Nephron (organoid): ENCODE data around the gene MICALL1.

Source experiments
- H3K27ac Mint-ChIP-seq, 3 experiments: 2 replicates each; pipeline ENCODE4 v1.8.0; 2020; ENCODE audit warnings: mixed read lengths in 3 of 3, mild to moderate bottlenecking in 2 of 3, moderate library complexity in 1 of 3
- H3K27me3 Mint-ChIP-seq: 2 replicates; pipeline ENCODE4 v1.8.0; 2021; ENCODE audit warnings: low read depth, mild to moderate bottlenecking, moderate library complexity, mixed read lengths
- H3K36me3 Mint-ChIP-seq: 2 replicates; pipeline ENCODE4 v1.8.0; 2020; ENCODE audit warnings: low read depth, mixed read lengths
- H3K4me1 Mint-ChIP-seq: 2 replicates; pipeline ENCODE4 v1.8.0; 2020; ENCODE audit warnings: mixed read lengths
- H3K4me3 Mint-ChIP-seq, 3 experiments: 2 replicates each; pipeline ENCODE4 v1.8.0; 2020; ENCODE audit warnings: mild to moderate bottlenecking in 3 of 3, mixed read lengths in 3 of 3, moderate library complexity in 2 of 3
- H3K9me3 Mint-ChIP-seq: 2 replicates; pipeline ENCODE4 v1.8.0; 2020; ENCODE audit warnings: mixed read lengths
- TF ChIP-seq, protein P1 (sequence below), 3 experiments: fragments of 200-600 bp; sonication (generic); IDR thresholded peaks; one replicate each; pipeline ENCODE4 v1.5.0; 2021; ENCODE audit warnings: antibody characterized with exemption in 3 of 3; ENCODE audit not compliant: unreplicated experiment in 3 of 3

The MICALL1 gene

DNA sequence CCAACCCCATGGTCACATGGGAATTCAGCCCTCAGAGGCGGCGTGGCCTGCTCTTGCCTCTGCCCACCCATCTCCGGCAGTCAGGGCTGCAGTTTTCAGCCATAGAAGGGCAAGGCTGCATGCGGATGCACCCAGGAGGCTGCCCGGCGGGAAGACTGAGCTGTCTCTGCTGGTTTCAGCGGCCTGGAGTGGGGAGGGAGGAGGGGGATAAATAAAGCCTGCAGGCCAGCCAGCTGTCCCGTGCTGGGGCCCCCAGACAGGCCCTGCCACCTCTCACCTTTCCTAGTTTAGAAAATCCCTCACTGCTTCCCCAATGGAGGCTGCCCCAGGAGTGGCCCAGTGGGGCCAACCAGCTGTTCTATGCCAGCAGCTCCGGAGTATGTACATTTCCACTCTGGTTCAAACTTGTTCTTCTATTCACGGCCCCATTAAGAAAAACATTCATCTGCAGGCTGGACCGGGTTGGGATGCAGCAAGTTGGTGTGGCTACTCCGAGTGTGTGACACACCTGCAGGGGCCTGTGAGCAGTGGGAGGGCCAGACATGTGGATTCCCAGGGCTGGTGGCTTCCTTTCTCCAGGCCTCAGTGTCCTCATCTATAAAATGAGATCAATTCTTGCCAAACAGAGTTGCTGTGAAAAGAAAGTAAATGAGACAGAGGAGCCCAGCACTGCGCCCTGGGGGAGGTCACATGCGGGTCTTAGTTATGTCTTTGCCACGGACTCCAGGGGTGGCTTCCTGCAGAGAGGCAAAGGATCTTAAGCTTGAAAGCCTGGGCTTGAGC is 5.0 kb downstream of the MICALL1 start:
- TF ChIP-seq, protein P1, sequence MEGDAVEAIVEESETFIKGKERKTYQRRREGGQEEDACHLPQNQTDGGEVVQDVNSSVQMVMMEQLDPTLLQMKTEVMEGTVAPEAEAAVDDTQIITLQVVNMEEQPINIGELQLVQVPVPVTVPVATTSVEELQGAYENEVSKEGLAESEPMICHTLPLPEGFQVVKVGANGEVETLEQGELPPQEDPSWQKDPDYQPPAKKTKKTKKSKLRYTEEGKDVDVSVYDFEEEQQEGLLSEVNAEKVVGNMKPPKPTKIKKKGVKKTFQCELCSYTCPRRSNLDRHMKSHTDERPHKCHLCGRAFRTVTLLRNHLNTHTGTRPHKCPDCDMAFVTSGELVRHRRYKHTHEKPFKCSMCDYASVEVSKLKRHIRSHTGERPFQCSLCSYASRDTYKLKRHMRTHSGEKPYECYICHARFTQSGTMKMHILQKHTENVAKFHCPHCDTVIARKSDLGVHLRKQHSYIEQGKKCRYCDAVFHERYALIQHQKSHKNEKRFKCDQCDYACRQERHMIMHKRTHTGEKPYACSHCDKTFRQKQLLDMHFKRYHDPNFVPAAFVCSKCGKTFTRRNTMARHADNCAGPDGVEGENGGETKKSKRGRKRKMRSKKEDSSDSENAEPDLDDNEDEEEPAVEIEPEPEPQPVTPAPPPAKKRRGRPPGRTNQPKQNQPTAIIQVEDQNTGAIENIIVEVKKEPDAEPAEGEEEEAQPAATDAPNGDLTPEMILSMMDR (IDR thresholded peaks at IDR 0.05; ENCODE audit: unreplicated experiment in 3 of 3) = no peak
- peak overlapping the region; percentile 37 to 91 (median 64) for H3K27ac Mint-ChIP-seq
- peaks cover 3% of the 10 kb centered on the region for H3K27me3 Mint-ChIP-seq
- peaks cover 7% of the 10 kb centered on the region for H3K36me3 Mint-ChIP-seq
- H3K4me3 Mint-ChIP-seq = peak overlapping the region; percentile 31 to 71 (median 52)
- H3K9me3 Mint-ChIP-seq = no peaks in the 10 kb centered on the region
- H3K4me1 Mint-ChIP-seq = peaks cover 48% of the 10 kb centered on the region

DNA sequence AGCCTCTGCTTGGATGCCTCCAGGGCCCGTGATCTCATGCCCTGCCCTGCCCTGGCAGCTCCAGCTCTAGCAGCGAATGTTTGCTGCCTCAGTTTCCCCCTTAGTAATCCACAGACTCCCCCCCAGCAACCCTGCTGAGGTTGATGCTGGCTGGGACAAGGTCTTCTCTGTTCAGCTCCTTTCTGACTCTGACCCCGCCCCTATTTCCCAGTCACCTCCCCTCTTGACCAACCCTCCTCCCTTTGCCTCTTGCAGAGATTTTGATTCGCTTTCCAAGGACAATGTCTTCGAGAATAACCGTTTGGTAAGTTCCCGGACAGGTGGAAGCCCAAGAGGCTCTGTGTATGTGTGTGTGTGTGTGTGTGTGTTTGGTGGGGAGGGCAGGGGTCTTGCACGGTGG is 5.6 kb downstream of the MICALL1 start:
- Mint-ChIP-seq H3K36me3 (peaks cover 12% of the 10 kb centered on the region), H3K27ac (peak overlapping the region; percentile 37 to 91 (median 55)), H3K4me3 (peak overlapping the region in 1 of 3 experiments; percentile 37), H3K27me3 (peaks cover 3% of the 10 kb centered on the region), H3K4me1 (peaks cover 48% of the 10 kb centered on the region), H3K9me3 (no peaks in the 10 kb centered on the region)
- TF ChIP-seq, protein P1 (IDR thresholded peaks at IDR 0.05; ENCODE audit: unreplicated experiment in 3 of 3) = no peak

DNA sequence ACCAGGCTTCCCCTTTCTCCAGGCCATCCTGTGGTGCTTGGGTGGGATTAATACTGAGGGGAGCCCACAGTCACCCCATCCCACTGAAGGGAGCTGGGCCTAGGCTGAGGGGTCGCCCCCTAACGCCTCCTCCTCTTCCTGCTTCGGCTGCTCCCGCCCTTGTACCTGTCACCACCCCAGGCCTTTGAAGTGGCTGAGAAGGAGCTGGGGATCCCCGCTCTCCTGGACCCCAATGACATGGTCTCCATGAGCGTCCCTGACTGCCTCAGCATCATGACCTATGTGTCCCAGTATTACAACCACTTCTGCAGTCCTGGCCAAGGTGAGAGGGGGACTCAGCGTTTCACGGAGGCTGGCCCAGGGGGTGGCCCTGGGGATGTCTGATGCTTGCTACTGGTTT is 6.1 kb downstream of the MICALL1 start:
- Mint-ChIP-seq H3K27ac (peak overlapping the region in 1 of 3 experiments; percentile 41), H3K36me3 (peaks cover 12% of the 10 kb centered on the region), H3K27me3 (peaks cover 3% of the 10 kb centered on the region), H3K9me3 (no peaks in the 10 kb centered on the region), H3K4me3 (peak overlapping the region in 1 of 3 experiments; percentile 36), H3K4me1 (peaks cover 46% of the 10 kb centered on the region)
- TF ChIP-seq, protein P1 (IDR thresholded peaks at IDR 0.05; ENCODE audit: unreplicated experiment in 3 of 3) = no peak

DNA sequence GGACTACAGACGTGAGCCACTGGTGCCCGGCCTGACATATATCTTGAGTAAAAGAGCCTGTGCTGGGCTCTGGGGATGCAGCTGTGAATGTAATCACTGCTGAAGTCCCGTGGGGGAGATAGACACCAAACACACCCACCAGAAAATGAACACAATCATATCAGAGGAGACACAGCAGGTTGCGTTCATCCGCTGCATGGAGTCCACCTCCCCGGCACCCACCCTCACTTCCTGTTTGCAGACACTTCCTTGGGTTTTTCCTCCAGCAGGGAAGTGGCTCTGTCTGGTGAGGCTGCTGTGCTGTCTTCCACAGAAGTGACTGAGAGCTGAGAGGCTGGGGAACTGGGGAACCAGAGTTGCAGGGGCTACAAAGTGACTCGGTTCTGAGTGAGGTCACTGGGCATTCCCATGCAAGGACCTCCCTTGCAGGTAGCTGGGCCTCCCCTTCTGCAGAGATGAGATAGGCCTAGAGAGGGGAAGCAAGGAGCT is 7.2 kb downstream of the MICALL1 start:
- Mint-ChIP-seq H3K4me1 (peaks cover 37% of the 10 kb centered on the region), H3K9me3 (no peaks in the 10 kb centered on the region), H3K27ac (no peak overlapping the region), H3K36me3 (peaks cover 13% of the 10 kb centered on the region), H3K27me3 (peaks cover 3% of the 10 kb centered on the region), H3K4me3 (no peak overlapping the region)
- TF ChIP-seq, protein P1 (IDR thresholded peaks at IDR 0.05; ENCODE audit: unreplicated experiment in 3 of 3) = no peak

DNA sequence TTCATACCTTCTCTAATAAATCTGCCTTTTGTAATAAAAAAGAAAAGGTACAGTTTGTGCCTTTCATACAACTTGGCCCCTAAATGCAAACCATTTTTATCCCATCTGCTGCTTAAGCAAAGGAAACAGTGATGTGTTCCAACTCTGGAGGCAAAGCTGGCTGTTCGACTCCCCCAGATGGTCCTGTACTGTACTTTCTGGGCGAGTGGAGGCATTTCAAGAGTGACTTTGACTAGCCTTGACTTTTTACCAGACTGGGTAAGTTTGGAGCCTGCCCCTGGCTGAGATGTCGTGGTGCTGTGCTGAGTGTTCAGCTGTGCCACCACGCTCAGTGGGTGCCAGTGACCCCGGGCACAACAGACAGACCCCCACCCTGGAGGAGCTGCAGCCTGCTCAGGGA is 10.2 kb downstream of the MICALL1 start:
- H3K4me3 Mint-ChIP-seq = no peak overlapping the region
- peaks cover 20% of the 10 kb centered on the region for H3K36me3 Mint-ChIP-seq
- H3K27me3 Mint-ChIP-seq = no peaks in the 10 kb centered on the region
- TF ChIP-seq, protein P1 (IDR thresholded peaks at IDR 0.05; ENCODE audit: unreplicated experiment in 3 of 3) = no peak
- no peak overlapping the region for H3K27ac Mint-ChIP-seq
- H3K4me1 Mint-ChIP-seq = peaks cover 11% of the 10 kb centered on the region
- no peaks in the 10 kb centered on the region for H3K9me3 Mint-ChIP-seq
